ENCODE data around the gene MYADML2. TPM values are rescaled to one million over a fixed set of nuclear protein-coding genes. Genes with fewer than 3 reads are reported as not detected.

Gene MYADML2
- total and polyA plus RNA-seq, 7 donors = 0.47 to 95.8 (median 11.0) TPM

DNA sequence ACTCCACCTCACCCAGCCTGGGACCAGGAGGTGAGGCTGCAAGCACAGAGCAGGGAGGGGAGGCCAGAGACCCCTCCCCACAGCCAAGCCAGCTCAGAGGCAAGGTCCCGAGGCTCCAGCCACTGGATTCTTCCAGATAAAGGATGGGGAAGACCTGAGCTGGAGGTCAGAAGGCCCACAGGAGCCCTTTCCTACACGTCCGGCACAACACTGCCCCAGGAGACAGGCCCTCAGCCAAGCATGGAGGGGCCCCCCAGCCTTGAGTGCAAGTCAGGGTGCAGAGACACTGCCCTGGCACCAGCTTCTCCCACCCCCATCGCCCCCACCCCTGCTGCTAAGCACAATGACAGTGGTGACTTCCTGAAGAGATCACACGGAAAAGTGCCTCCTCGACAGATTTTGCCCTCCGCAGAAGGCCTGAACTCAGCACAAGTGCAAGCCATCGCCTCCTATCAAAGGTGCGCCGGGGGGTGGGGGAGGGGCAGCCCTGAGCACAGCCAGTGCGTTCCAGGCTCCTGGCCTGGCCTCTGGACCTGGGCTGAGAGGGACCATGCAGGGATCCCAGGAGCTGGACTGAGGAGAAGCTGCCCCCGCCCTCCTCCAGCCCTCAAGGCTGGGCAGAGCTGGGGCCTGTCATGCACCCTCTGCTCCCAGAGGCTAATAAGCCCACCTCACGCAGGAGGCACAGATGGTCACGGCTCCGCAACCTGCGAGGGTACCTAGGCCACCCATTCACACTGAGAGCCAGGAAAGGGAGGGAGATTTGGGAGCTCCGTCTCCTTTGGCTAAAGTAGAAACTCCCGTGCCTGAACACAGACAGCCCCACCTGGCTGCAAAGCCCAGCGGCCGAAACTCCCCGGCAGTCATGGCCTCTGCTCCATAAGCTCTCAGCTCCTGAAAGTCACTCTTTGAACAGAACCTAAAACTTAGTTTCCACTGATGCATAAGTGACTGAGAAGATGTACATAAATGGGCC lies 22.2 kb downstream of the MYADML2 start:
- DNase-seq (no peak), ATAC-seq (no peak)
- Histone ChIP-seq H3K4me1 (peaks cover 58% of the 10 kb centered on the region), H3K36me3 (ENCODE audit: insufficient read depth in 1 of 2, low read depth in 1 of 2) (peaks cover 0 to 29% of the 10 kb centered on the region in 2 donors), H3K27me3 (ENCODE audit: insufficient read depth in 3 of 3, low read length in 2 of 3) (no peaks in the 10 kb centered on the region), H3K27ac (peak overlapping the region; percentile 81), H3K4me3 (peak overlapping the region; percentile 76), H3K9me3 (no peaks in the 10 kb centered on the region)
- 48 to 71% (median 57%) methylated on average over 19 to 21 of the region's 21 CpGs for WGBS, 3 donors
- TF ChIP-seq, protein P1, sequence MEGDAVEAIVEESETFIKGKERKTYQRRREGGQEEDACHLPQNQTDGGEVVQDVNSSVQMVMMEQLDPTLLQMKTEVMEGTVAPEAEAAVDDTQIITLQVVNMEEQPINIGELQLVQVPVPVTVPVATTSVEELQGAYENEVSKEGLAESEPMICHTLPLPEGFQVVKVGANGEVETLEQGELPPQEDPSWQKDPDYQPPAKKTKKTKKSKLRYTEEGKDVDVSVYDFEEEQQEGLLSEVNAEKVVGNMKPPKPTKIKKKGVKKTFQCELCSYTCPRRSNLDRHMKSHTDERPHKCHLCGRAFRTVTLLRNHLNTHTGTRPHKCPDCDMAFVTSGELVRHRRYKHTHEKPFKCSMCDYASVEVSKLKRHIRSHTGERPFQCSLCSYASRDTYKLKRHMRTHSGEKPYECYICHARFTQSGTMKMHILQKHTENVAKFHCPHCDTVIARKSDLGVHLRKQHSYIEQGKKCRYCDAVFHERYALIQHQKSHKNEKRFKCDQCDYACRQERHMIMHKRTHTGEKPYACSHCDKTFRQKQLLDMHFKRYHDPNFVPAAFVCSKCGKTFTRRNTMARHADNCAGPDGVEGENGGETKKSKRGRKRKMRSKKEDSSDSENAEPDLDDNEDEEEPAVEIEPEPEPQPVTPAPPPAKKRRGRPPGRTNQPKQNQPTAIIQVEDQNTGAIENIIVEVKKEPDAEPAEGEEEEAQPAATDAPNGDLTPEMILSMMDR (IDR thresholded peaks at IDR 0.05) = no peak
- intact Hi-C loops (cut with DNase I) = loop anchor here in 1 of 2 donors (5.0 kb wide), 1 partner anchor 53 kb away; the partner anchor contains the start of gene ARHGDIA

DNA sequence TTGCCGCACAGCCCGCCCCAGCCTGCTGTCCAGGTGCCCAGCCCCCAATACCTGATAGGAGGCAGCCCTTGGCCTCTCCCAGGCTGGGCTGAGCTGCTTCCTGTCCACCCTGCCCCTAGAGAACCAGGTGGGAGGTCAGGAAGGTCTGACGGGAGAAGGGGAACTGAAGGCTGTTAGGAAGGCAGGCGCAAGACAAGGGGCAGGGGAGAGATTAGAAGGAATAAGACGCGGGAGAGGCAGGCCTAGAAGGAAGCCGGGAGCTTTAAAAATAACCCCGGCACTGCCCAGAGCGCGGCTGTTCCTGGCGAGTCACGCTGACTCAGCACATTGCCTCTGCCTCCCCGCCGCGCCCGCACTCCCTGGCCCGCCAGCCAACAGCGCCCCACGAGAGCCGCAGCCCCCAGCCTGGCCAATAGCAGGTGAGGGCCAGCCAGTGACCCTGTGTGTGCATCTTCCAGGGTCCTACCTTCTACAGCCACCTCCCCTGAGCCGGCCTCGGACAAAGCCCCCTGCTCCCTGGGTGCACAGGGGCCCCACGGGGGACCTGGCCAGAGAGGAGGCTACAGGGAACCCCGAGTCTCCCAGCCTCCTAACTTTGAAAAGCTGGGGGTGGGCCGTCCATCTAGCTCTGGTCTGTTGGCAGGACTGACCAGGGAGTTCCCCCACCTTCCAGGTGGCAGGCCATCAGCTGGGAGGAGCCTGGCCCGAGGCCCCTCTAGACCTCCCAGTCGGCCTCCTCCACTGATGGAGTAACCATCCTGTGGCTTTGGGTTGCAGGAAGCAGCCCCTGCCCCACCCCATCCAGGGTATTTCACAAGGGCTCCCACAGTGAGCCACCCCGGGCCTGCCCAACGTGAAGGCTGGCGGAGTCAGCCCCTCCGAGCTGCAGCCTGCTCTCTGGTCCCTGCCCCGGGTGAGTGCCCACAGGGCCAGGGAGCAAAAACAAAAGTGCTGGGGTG lies 23.5 kb downstream of the MYADML2 start:
- Histone ChIP-seq H3K4me1 (peaks cover 69% of the 10 kb centered on the region), H3K36me3 (ENCODE audit: insufficient read depth in 1 of 2, low read depth in 1 of 2) (peaks cover 0 to 40% of the 10 kb centered on the region in 2 donors), H3K27ac (peak overlapping the region; percentile 81), H3K27me3 (ENCODE audit: insufficient read depth in 3 of 3, low read length in 2 of 3) (no peaks in the 10 kb centered on the region), H3K9me3 (no peaks in the 10 kb centered on the region), H3K4me3 (peak overlapping the region; percentile 76)
- TF ChIP-seq, protein P1 (IDR thresholded peaks at IDR 0.05) = no peak
- ATAC-seq = peak; percentile 64 to 77 (median 69)
- WGBS, 3 donors = 16 to 22% (median 21%) methylated on average over 30 to 32 of the region's 32 CpGs
- DNase-seq = peak; percentile 80 to 89
- intact Hi-C loops (cut with DNase I) = loop anchor here in 1 of 2 donors (5.0 kb wide), 1 partner anchor 51 kb away; the partner anchor contains the start of gene ARHGDIA

DNA sequence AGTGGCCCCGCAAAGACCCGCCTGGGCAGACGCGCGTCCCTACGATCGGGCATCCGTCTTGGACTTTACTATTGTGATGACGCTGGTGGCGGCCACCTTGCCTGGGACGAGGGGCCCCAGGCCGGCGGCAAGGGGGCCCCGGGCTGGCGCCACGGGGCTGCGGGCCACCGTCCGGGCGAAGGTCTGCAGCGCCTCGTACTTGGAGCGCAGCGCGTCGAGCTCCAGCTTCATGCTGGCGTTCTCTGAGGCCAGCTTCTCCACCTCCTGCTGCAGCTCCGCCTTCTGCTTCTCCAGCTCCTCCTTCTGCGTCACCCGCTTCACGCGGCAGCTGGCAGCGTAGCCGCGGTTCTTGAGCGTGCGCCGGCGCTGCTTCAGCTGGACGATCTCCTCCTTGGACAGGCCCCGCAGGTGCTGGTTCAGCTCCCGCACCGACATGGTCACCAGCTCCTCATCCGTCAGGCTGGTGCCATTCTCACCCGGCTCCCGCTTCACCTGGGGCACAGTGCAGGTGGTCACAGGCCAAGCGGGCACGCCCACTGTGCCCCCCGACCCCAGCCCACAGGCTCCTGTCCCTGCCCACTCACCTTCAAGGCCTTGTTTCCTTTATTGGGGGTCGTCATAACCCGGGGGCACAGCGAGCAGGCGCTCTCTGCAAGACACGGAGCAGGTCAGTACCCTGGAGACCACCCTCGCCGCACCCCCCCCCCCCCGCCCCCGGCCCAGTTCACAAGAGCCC lies 24.3 kb downstream of the MYADML2 start:
- H3K36me3 ChIP-seq (ENCODE audit: insufficient read depth in 1 of 2, low read depth in 1 of 2) = peaks cover 0 to 40% of the 10 kb centered on the region in 2 donors
- peak overlapping the region; percentile 76 for H3K4me3 ChIP-seq
- TF ChIP-seq, protein P1 (IDR thresholded peaks at IDR 0.05) = no peak
- peak overlapping the region; percentile 81 for H3K27ac ChIP-seq
- intact Hi-C loops (cut with DNase I) = loop anchor here in 1 of 2 donors (5.0 kb wide), 1 partner anchor 50 kb away; the partner anchor contains the start of gene ARHGDIA
- H3K4me1 ChIP-seq = peaks cover 74% of the 10 kb centered on the region
- no peaks in the 10 kb centered on the region for H3K9me3 ChIP-seq
- DNase-seq (peak in 1 of 2 donors; percentile 79), ATAC-seq (peak; percentile 14 to 51 (median 20))
- no peaks in the 10 kb centered on the region for H3K27me3 ChIP-seq (ENCODE audit: insufficient read depth in 3 of 3, low read length in 2 of 3)
- 81 to 86% (median 84%) methylated on average over 54 to 58 of the region's 58 CpGs for WGBS, 3 donors
